Body of pancreas (tissue), 4 donors: ENCODE data around the gene EXOC7. TPM values are rescaled to one million over a fixed set of nuclear protein-coding genes. Genes with fewer than 3 reads are reported as not detected.

Source experiments
- ATAC-seq: fragments of 150-250 bp; one replicate; pipeline ENCODE4 v1.9.1; 2016
- DNase-seq, 4 donors: peaks; one replicate each; pipeline ENCODE4 v3.0.0-alpha.2; 2019
- H3K27ac ChIP-seq, 4 donors: fragments of 200-600 bp; sonication (generic); 1 replicate in 3 of 4; 2 replicates in 1 of 4; pipeline versions ENCODE4 v1.5.1 to v1.6.1; 2016 to 2019; ENCODE audit warnings: mild to moderate bottlenecking in 1 of 4, mixed read lengths in 1 of 4, moderate library complexity in 1 of 4
- H3K27me3 ChIP-seq, 2 donors: fragments of 200-600 bp; sonication (generic); one replicate each; pipeline ENCODE4 v1.6.0; 2016; ENCODE audit warnings: mild to moderate bottlenecking in 1 of 2
- H3K36me3 ChIP-seq, 2 donors: fragments of 200-600 bp; sonication (generic); replicated peaks in 1 of 2; 2 replicates each; pipeline ENCODE4 v1.5.1; 2016; ENCODE audit warnings: low read depth in 2 of 2; ENCODE audit not compliant: insufficient read depth in 1 of 2
- H3K4me1 ChIP-seq: fragments of 200-600 bp; sonication (generic); one replicate; pipeline ENCODE4 v1.6.0; 2016
- H3K4me3 ChIP-seq, 2 donors: fragments of 200-600 bp; sonication (generic); 1 replicate in 1 of 2; 2 replicates in 1 of 2; pipeline ENCODE4 v1.5.1; 2016 to 2019
- H3K9me3 ChIP-seq, 3 donors: fragments of 200-600 bp; sonication (generic); 1 replicate in 2 of 3; 2 replicates in 1 of 3; pipeline ENCODE4 v1.5.1; 2016
- CTCF ChIP-seq, 7 experiments: fragments of 450-650 bp in 4 of 7; fragments of 200-600 bp in 3 of 7; sonication (generic) in 3 of 7; IDR thresholded peaks; one replicate each; pipeline ENCODE4 v1.5.1; 2016 to 2019; ENCODE audit warnings: antibody characterized with exemption in 7 of 7
- POLR2A ChIP-seq, 3 donors: fragments of 450-650 bp; IDR thresholded peaks; one replicate each; pipeline ENCODE4 v1.6.1; 2016; ENCODE audit warnings: antibody characterized with exemption in 3 of 3, mild to moderate bottlenecking in 2 of 3
- WGBS, 2 donors: methylation state at CpG; one replicate each; pipeline ENCODE4 v1.1.5; 2017; 5-methylcytosine and 5-hydroxymethylcytosine counted together
- intact Hi-C: fragments of 100-400 bp; cut with DNase I; formaldehyde crosslinking; loops from one replicate; pipeline ENCODE4 v1.15.1; 2023
- total RNA-seq, 2 donors: library from RNA; depleted of rRNA; stranded (reverse); fragments of >200 nt; gene quantifications; one replicate each; pipeline ENCODE4 v1.1.0, GENCODE V29; 2016

EXOC7 gene
- total RNA-seq, 2 donors from 2014 or later = 53.2 to 73.2 TPM

GRCh38 chr17:76092526-76093413, 10.8 kb downstream of the EXOC7 start:
- intact Hi-C loops = no loop called here
- ATAC-seq (no peak), DNase-seq (no peak)
- no peak overlapping the region for H3K27ac ChIP-seq
- no peak for TF ChIP-seq POLR2A (IDR thresholded peaks at IDR 0.05)
- no peak for TF ChIP-seq CTCF (IDR thresholded peaks at IDR 0.05)
- H3K9me3 ChIP-seq = no peaks in the 10 kb centered on the region
- 88 to 92% methylated on average over 5 to 19 of the region's 20 CpGs for WGBS, 2 donors
- no peaks in the 10 kb centered on the region for H3K27me3 ChIP-seq
- no peak overlapping the region for H3K4me3 ChIP-seq
- H3K36me3 ChIP-seq = peaks cover 13 to 46% of the 10 kb centered on the region in 2 donors
- H3K4me1 ChIP-seq = no peaks in the 10 kb centered on the region

GRCh38 chr17:76091526-76092286, 11.9 kb downstream of the EXOC7 start:
- no peak for ATAC-seq
- DNase-seq = no peak
- Histone ChIP-seq H3K27ac (no peak overlapping the region), H3K27me3 (no peaks in the 10 kb centered on the region), H3K36me3 (peaks cover 13 to 53% of the 10 kb centered on the region in 2 donors), H3K4me1 (no peaks in the 10 kb centered on the region), H3K9me3 (no peaks in the 10 kb centered on the region), H3K4me3 (no peak overlapping the region)
- intact Hi-C loops = no loop called here
- no peak for TF ChIP-seq POLR2A (IDR thresholded peaks at IDR 0.05)
- TF ChIP-seq CTCF (IDR thresholded peaks at IDR 0.05) = no peak
- WGBS, 2 donors = 79 to 89% methylated on average over 18 to 23 of the region's 23 CpGs

- no peak overlapping the region for H3K4me3 ChIP-seq
- H3K27me3 ChIP-seq = no peaks in the 10 kb centered on the region
- no peaks in the 10 kb centered on the region for H3K4me1 ChIP-seq
- peaks cover 13 to 54% of the 10 kb centered on the region in 2 donors for H3K36me3 ChIP-seq
- TF ChIP-seq CTCF (IDR thresholded peaks at IDR 0.05) = no peak
- TF ChIP-seq POLR2A (IDR thresholded peaks at IDR 0.05) = no peak
- ATAC-seq = no peak
- no peak for DNase-seq
- 92 to 98% methylated on average over 10 to 17 of the region's 17 CpGs for WGBS, 2 donors
- intact Hi-C loops = no loop called here
- H3K9me3 ChIP-seq = no peaks in the 10 kb centered on the region
- no peak overlapping the region for H3K27ac ChIP-seq
Measured at GRCh38 chr17:76090517-76091129, 13.0 kb downstream of the EXOC7 start.

GRCh38 chr17:76089680-76090516, 13.7 kb downstream of the EXOC7 start:
- WGBS, 2 donors = 89 to 96% methylated on average over 4 to 30 of the region's 32 CpGs
- Histone ChIP-seq H3K4me1 (no peaks in the 10 kb centered on the region), H3K4me3 (no peak overlapping the region), H3K36me3 (peaks cover 13 to 57% of the 10 kb centered on the region in 2 donors), H3K27ac (no peak overlapping the region), H3K27me3 (no peaks in the 10 kb centered on the region), H3K9me3 (no peaks in the 10 kb centered on the region)
- ATAC-seq (no peak), DNase-seq (no peak)
- TF ChIP-seq POLR2A (IDR thresholded peaks at IDR 0.05) (no peak), CTCF (IDR thresholded peaks at IDR 0.05) (no peak)
- intact Hi-C loops = no loop called here
